ENCODE results near the gene VSIG10L. TPM values are rescaled to one million over a fixed set of nuclear protein-coding genes. Genes with fewer than 3 reads are reported as not detected.

The VSIG10L gene
- total RNA-seq, 1 experiment from 2014 or later, result 11.6 TPM

DNA sequence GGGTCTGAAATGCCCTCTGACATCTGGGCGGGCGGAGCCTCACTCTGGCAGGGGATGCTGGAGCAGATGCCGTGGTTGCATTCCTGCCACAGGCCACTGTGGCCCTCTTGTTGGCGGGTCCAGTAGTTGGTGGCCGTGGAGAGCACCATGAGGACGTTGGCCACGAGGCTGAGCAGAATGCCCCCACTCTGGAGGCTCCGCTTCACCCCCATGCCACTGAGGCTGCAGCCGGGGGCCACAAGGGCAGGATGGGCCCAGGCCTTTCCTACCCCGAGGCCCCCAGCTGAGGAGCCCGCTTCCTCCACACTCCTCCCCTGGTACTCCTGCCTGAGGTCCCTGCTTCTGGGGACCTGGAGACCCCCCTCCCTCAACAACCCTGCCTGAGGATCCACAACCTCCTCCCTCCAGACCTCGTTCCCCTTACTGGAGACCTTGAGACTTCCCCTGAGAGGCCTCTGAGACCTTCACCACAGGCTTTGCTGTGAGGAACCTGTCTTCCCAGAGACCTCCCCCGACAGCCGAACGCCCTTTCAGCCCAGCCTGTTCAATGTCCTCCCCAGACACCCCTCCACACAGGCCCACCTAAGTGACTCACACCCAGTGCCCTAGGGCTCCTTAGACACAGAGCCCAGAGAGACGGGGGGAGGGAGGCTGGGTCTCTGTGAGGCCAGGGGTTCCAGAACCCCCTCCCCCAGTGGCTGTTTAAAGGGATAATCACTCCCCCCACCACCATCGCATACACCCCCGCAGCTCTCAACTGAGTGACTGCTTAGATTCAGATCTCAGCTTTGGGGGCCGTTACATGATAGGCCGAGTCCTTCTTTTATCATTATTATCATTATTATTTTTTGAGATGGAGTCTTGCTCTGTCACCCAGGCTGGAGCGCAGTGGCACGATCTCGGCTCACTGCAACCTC is 26.7 kb upstream of the VSIG10L start, which contains the start of gene CLDND2:
TSS of gene CLDND2 (minus strand) at position 638 of the 917 bp plus-strand sequence. CDS start at position 212, 426 bp downstream.
- Mint-ChIP-seq H3K4me1 (peaks cover 25% of the 10 kb centered on the region), H3K9me3 (no peaks in the 10 kb centered on the region), H3K27ac (peak within 1 kb of the TSS; percentile 36; the same call in 1 of the 2 replicates), H3K27me3 (ENCODE audit: low read depth) (peaks cover 25% of the 10 kb centered on the region), H3K36me3 (no peaks in the 10 kb centered on the region), H3K4me3 (peak within 1 kb of the TSS; percentile 99)
- ChIA-PET POLR2A (interaction anchor here (0.9 to 1.7 kb wide), 6 partner anchors 14 to 320 kb away, joined by 4 to 13 read pairs (median 6); partner anchors contain the start of genes C19orf84 and LIM2), CTCF (interaction anchor here (1.0 to 3.7 kb wide), 12 partner anchors 22 to 409 kb away, joined by 3 to 25 read pairs (median 5); partner anchors contain the start of genes C19orf84, KLK10 and SIGLEC10)
- ATAC-seq (no peak), DNase-seq (ENCODE audit: low spot score) (no peak)
- TF ChIP-seq TEAD4 (CRISPR knock-in tag; IDR thresholded peaks at IDR 0.05) (no peak), MXD4 (CRISPR knock-in tag; IDR thresholded peaks at IDR 0.05; ENCODE audit: borderline replicate concordance) (no peak), MYBL2 (CRISPR knock-in tag; IDR thresholded peaks at IDR 0.05) (no peak), FOXJ3 (CRISPR knock-in tag; IDR thresholded peaks at IDR 0.05; ENCODE audit: borderline replicate concordance) (no peak), NFYB (CRISPR knock-in tag; conservative IDR thresholded peaks at IDR 0.05; ENCODE audit: low read depth) (no peak), ETV6 (CRISPR knock-in tag; IDR thresholded peaks at IDR 0.05) (no peak), GTF2I (CRISPR knock-in tag; conservative IDR thresholded peaks at IDR 0.05) (no peak), TCF7 (CRISPR knock-in tag; IDR thresholded peaks at IDR 0.05; ENCODE audit: low read depth) (no peak), PRRX2 (CRISPR knock-in tag; IDR thresholded peaks at IDR 0.05) (no peak), RORB (CRISPR knock-in tag; IDR thresholded peaks at IDR 0.05) (no peak), RELA (CRISPR knock-in tag; IDR thresholded peaks at IDR 0.05; ENCODE audit: borderline replicate concordance) (no peak)
- TF ChIP-seq, protein P1, sequence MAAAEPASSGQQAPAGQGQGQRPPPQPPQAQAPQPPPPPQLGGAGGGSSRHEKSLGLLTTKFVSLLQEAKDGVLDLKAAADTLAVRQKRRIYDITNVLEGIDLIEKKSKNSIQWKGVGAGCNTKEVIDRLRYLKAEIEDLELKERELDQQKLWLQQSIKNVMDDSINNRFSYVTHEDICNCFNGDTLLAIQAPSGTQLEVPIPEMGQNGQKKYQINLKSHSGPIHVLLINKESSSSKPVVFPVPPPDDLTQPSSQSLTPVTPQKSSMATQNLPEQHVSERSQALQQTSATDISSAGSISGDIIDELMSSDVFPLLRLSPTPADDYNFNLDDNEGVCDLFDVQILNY (CRISPR knock-in tag; IDR thresholded peaks at IDR 0.05), result no peak
- TF ChIP-seq, protein P2, sequence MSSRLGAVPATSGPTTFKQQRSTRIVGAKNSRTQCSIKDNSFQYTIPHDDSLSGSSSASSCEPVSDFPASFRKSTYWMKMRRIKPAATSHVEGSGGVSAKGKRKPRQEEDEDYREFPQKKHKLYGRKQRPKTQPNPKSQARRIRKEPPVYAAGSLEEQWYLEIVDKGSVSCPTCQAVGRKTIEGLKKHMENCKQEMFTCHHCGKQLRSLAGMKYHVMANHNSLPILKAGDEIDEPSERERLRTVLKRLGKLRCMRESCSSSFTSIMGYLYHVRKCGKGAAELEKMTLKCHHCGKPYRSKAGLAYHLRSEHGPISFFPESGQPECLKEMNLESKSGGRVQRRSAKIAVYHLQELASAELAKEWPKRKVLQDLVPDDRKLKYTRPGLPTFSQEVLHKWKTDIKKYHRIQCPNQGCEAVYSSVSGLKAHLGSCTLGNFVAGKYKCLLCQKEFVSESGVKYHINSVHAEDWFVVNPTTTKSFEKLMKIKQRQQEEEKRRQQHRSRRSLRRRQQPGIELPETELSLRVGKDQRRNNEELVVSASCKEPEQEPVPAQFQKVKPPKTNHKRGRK (CRISPR knock-in tag; IDR thresholded peaks at IDR 0.05; ENCODE audit: borderline replicate concordance), result no peak
- TF ChIP-seq, protein P3, sequence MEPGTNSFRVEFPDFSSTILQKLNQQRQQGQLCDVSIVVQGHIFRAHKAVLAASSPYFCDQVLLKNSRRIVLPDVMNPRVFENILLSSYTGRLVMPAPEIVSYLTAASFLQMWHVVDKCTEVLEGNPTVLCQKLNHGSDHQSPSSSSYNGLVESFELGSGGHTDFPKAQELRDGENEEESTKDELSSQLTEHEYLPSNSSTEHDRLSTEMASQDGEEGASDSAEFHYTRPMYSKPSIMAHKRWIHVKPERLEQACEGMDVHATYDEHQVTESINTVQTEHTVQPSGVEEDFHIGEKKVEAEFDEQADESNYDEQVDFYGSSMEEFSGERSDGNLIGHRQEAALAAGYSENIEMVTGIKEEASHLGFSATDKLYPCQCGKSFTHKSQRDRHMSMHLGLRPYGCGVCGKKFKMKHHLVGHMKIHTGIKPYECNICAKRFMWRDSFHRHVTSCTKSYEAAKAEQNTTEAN (CRISPR knock-in tag; IDR thresholded peaks at IDR 0.05), result no peak
- TF ChIP-seq, protein P4, sequence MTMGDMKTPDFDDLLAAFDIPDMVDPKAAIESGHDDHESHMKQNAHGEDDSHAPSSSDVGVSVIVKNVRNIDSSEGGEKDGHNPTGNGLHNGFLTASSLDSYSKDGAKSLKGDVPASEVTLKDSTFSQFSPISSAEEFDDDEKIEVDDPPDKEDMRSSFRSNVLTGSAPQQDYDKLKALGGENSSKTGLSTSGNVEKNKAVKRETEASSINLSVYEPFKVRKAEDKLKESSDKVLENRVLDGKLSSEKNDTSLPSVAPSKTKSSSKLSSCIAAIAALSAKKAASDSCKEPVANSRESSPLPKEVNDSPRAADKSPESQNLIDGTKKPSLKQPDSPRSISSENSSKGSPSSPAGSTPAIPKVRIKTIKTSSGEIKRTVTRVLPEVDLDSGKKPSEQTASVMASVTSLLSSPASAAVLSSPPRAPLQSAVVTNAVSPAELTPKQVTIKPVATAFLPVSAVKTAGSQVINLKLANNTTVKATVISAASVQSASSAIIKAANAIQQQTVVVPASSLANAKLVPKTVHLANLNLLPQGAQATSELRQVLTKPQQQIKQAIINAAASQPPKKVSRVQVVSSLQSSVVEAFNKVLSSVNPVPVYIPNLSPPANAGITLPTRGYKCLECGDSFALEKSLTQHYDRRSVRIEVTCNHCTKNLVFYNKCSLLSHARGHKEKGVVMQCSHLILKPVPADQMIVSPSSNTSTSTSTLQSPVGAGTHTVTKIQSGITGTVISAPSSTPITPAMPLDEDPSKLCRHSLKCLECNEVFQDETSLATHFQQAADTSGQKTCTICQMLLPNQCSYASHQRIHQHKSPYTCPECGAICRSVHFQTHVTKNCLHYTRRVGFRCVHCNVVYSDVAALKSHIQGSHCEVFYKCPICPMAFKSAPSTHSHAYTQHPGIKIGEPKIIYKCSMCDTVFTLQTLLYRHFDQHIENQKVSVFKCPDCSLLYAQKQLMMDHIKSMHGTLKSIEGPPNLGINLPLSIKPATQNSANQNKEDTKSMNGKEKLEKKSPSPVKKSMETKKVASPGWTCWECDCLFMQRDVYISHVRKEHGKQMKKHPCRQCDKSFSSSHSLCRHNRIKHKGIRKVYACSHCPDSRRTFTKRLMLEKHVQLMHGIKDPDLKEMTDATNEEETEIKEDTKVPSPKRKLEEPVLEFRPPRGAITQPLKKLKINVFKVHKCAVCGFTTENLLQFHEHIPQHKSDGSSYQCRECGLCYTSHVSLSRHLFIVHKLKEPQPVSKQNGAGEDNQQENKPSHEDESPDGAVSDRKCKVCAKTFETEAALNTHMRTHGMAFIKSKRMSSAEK (CRISPR knock-in tag; IDR thresholded peaks at IDR 0.05; ENCODE audit: borderline replicate concordance), result no peak
- TF ChIP-seq, protein P5, sequence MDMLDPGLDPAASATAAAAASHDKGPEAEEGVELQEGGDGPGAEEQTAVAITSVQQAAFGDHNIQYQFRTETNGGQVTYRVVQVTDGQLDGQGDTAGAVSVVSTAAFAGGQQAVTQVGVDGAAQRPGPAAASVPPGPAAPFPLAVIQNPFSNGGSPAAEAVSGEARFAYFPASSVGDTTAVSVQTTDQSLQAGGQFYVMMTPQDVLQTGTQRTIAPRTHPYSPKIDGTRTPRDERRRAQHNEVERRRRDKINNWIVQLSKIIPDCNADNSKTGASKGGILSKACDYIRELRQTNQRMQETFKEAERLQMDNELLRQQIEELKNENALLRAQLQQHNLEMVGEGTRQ (CRISPR knock-in tag; IDR thresholded peaks at IDR 0.05), result no peak
- TF ChIP-seq, protein P6, sequence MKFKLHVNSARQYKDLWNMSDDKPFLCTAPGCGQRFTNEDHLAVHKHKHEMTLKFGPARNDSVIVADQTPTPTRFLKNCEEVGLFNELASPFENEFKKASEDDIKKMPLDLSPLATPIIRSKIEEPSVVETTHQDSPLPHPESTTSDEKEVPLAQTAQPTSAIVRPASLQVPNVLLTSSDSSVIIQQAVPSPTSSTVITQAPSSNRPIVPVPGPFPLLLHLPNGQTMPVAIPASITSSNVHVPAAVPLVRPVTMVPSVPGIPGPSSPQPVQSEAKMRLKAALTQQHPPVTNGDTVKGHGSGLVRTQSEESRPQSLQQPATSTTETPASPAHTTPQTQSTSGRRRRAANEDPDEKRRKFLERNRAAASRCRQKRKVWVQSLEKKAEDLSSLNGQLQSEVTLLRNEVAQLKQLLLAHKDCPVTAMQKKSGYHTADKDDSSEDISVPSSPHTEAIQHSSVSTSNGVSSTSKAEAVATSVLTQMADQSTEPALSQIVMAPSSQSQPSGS (CRISPR knock-in tag; IDR thresholded peaks at IDR 0.05; ENCODE audit: borderline replicate concordance, low read depth), result no peak

Data from WTC11 (cell line).